ENCODE measurements around the gene SERPINA1.

- no peak for TF ChIP-seq CTCF (conservative IDR thresholded peaks at IDR 0.05 in 1 of 2, IDR thresholded peaks at IDR 0.05 in 1 of 2; ENCODE audit: low read depth in 1 of 2, low read length in 2 of 2)
- no peak for TF ChIP-seq EZH2 (IDR thresholded peaks at IDR 0.05; ENCODE audit: low read length, missing control alignments)
These were observed 24.4 kb downstream of the SERPINA1 start for GRCh38 chr14:94364037-94364436.
